ENCODE measurements around the gene OR5M11.

Gene OR5M11

GRCh38 chr11:56495117-56495516 is 47.9 kb downstream of the OR5M11 start:
- H3K27me3 Mint-ChIP-seq (ENCODE audit: low read depth, poor library complexity), result peaks cover 4% of the 10 kb centered on the region
- no peak overlapping the region for H3K27ac Mint-ChIP-seq
- no peak for DNase-seq
- H3K36me3 Mint-ChIP-seq (ENCODE audit: low read depth), result no peaks in the 10 kb centered on the region
- H3K4me3 Mint-ChIP-seq, result no peak overlapping the region
- no peaks in the 10 kb centered on the region for H3K4me1 Mint-ChIP-seq
- TF ChIP-seq, protein P1, sequence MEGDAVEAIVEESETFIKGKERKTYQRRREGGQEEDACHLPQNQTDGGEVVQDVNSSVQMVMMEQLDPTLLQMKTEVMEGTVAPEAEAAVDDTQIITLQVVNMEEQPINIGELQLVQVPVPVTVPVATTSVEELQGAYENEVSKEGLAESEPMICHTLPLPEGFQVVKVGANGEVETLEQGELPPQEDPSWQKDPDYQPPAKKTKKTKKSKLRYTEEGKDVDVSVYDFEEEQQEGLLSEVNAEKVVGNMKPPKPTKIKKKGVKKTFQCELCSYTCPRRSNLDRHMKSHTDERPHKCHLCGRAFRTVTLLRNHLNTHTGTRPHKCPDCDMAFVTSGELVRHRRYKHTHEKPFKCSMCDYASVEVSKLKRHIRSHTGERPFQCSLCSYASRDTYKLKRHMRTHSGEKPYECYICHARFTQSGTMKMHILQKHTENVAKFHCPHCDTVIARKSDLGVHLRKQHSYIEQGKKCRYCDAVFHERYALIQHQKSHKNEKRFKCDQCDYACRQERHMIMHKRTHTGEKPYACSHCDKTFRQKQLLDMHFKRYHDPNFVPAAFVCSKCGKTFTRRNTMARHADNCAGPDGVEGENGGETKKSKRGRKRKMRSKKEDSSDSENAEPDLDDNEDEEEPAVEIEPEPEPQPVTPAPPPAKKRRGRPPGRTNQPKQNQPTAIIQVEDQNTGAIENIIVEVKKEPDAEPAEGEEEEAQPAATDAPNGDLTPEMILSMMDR (IDR thresholded peaks at IDR 0.05), result no peak
- peaks cover 20% of the 10 kb centered on the region for H3K9me3 Mint-ChIP-seq
